HFFc6 (cell line): ENCODE measurements around the gene JCAD. TPM values are rescaled to one million over a fixed set of nuclear protein-coding genes. Genes with fewer than 3 reads are reported as not detected.
A peak's percentile ranks its signal among the peaks of the same experiment; 100 is the strongest.

Source experiments
- DNase-seq: peaks from one replicate; pipeline ENCODE4 v3.0.0-alpha.2; 2018
- H3K27ac Mint-ChIP-seq: 2 replicates; pipeline ENCODE4 v1.8.0; 2020; ENCODE audit warnings: mild to moderate bottlenecking, mixed read lengths
- H3K27me3 Mint-ChIP-seq: 2 replicates; pipeline ENCODE4 v1.8.0; 2021; ENCODE audit warnings: mild to moderate bottlenecking, moderate library complexity, mixed read lengths; ENCODE audit not compliant: insufficient read depth
- H3K36me3 Mint-ChIP-seq: 2 replicates; pipeline ENCODE4 v1.8.0; 2021; ENCODE audit warnings: low read depth, mixed read lengths
- H3K4me1 Mint-ChIP-seq: 2 replicates; pipeline ENCODE4 v1.8.0; 2020; ENCODE audit warnings: low read depth, mixed read lengths
- H3K4me3 Mint-ChIP-seq: 2 replicates; pipeline ENCODE4 v1.8.0; 2020; ENCODE audit warnings: mild to moderate bottlenecking, moderate library complexity, mixed read lengths
- H3K9me3 Mint-ChIP-seq: 2 replicates; pipeline ENCODE4 v1.8.0; 2020; ENCODE audit warnings: mild to moderate bottlenecking, mixed read lengths
- total RNA-seq, 6 experiments: library from RNA; stranded (reverse); fragmentation: NEBNext Ultra II Directional; extraction: Animal tissue kit (Norgen Biotek cat#: 25700); gene quantifications; 2 replicates in 1 of 6; 3 replicates in 5 of 6; pipeline ENCODE4 v1.2.3, GENCODE V29; 2021
- TF ChIP-seq, protein P1 (sequence below): fragments of 200-600 bp; sonication (generic); IDR thresholded peaks from 2 replicates; pipeline ENCODE4 v1.5.0; 2021; ENCODE audit warnings: antibody characterized with exemption, mild to moderate bottlenecking

The JCAD gene
- total RNA-seq, 6 experiments from 2014 or later: 27.7 to 54.4 (median 46.6) TPM

DNA sequence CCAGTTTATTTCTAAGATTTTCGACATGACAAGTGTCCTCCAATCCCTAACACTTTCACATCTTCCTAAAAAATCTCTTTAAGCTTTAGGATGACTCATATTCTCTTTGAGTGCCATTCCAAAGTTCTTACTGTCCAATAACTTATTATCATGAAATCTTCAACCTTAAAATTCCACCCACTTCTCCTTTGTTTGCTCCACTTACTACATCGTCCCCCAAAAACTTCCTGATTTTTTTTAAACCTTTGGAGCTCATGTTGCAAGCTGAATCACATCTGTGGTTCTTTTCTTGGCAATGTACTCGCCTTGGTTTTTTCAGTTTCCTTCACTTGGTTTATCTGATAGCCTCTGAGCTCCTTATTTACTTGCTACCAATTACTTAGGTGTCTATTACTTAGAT is 39.2 kb upstream of the JCAD start:
- peak overlapping the region; percentile 57 for H3K27ac Mint-ChIP-seq
- no peaks in the 10 kb centered on the region for H3K9me3 Mint-ChIP-seq
- peaks cover 22% of the 10 kb centered on the region for H3K4me1 Mint-ChIP-seq
- no peaks in the 10 kb centered on the region for H3K36me3 Mint-ChIP-seq
- peak overlapping the region; percentile 56 for H3K4me3 Mint-ChIP-seq
- peaks cover 16% of the 10 kb centered on the region for H3K27me3 Mint-ChIP-seq
- peak; percentile 92 for DNase-seq
- TF ChIP-seq, protein P1, sequence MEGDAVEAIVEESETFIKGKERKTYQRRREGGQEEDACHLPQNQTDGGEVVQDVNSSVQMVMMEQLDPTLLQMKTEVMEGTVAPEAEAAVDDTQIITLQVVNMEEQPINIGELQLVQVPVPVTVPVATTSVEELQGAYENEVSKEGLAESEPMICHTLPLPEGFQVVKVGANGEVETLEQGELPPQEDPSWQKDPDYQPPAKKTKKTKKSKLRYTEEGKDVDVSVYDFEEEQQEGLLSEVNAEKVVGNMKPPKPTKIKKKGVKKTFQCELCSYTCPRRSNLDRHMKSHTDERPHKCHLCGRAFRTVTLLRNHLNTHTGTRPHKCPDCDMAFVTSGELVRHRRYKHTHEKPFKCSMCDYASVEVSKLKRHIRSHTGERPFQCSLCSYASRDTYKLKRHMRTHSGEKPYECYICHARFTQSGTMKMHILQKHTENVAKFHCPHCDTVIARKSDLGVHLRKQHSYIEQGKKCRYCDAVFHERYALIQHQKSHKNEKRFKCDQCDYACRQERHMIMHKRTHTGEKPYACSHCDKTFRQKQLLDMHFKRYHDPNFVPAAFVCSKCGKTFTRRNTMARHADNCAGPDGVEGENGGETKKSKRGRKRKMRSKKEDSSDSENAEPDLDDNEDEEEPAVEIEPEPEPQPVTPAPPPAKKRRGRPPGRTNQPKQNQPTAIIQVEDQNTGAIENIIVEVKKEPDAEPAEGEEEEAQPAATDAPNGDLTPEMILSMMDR: no peak

- Mint-ChIP-seq H3K4me1 (peaks cover 39% of the 10 kb centered on the region), H3K36me3 (no peaks in the 10 kb centered on the region), H3K9me3 (no peaks in the 10 kb centered on the region), H3K4me3 (no peak overlapping the region), H3K27me3 (peaks cover 13% of the 10 kb centered on the region), H3K27ac (no peak overlapping the region)
- TF ChIP-seq, protein P1: no peak
- no peak for DNase-seq
These were observed 37.2 kb upstream of the JCAD start for GRCh38 chr10:30096564-30096963.

DNA sequence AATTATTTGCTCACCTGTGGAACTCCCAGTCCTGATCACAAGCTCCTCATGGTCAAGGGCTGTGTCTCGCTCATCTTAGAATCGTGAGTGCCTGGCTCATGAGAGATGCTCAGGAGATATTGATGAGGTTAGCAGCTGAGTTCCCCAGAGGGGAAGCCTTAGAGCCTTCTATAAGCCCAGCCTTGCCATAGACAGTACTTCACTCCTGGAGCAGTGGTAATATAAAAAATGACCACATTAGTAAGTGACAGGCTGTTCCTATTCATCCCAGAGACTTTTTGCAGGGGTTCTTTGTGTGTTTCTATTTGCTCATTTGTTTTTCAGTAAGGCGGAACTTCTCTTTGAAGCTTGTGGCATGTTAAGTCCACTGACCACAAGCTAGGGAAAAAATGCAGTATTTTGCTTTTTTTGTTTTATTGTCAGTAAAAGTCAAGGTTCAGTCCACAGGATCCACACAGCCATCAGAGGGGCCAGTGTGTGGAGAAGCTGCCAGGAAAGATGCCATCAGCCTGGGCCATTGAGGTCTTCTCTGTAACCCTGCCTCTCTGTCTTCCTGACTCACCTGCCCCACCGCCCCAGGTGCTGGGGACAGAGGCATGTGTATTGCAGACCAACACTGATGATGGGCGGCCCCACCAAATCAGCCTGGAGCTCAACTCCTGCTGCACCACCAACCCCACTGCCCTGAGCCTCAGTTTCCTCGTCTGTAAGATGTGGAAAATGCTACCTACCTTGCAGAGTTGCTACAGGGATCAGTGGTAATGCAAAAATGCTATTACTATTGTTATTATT is 36.4 kb upstream of the JCAD start:
- H3K9me3 Mint-ChIP-seq: no peaks in the 10 kb centered on the region
- no peaks in the 10 kb centered on the region for H3K36me3 Mint-ChIP-seq
- DNase-seq: no peak
- H3K4me1 Mint-ChIP-seq: peaks cover 39% of the 10 kb centered on the region
- no peak overlapping the region for H3K4me3 Mint-ChIP-seq
- peaks cover 13% of the 10 kb centered on the region for H3K27me3 Mint-ChIP-seq
- H3K27ac Mint-ChIP-seq: no peak overlapping the region
- TF ChIP-seq, protein P1: no peak

GRCh38 chr10:30094601-30095000 is 35.2 kb upstream of the JCAD start:
- H3K27ac Mint-ChIP-seq: no peak overlapping the region
- no peaks in the 10 kb centered on the region for H3K36me3 Mint-ChIP-seq
- no peak overlapping the region for H3K4me3 Mint-ChIP-seq
- H3K4me1 Mint-ChIP-seq: peaks cover 34% of the 10 kb centered on the region
- TF ChIP-seq, protein P1: no peak
- no peaks in the 10 kb centered on the region for H3K9me3 Mint-ChIP-seq
- H3K27me3 Mint-ChIP-seq: peaks cover 10% of the 10 kb centered on the region
- DNase-seq: no peak

DNA sequence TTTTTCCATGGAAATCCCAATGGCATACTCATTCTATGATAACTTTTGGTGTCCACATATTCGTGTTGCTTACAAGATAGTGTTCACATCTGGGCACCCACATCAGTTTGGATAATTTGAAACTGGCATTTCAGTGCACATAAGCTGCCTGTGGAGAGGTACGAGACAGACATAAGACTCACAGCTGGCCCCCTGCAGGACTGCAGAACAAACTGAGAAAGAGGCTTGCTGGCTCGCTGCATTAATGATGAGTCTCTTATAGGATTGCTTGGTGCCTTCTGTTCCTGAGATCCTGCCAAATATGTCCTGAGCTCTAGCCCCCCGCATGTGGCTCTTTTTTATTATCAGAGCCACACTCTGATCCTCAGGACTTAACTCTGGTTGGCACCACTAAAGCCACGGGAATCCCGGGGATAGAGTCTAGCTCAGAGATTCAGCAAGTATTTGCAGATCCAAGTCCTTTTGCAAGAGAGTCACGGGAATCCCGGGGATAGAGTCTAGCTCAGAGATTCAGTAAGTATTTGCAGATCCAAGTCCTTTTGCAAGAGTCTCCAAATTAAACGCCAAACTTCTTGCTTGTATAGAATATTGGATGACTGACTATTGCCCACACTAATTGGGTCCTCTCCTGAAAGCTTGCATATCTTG is 34.0 kb upstream of the JCAD start:
- Mint-ChIP-seq H3K4me1 (peaks cover 22% of the 10 kb centered on the region), H3K36me3 (peaks cover under 1% of the 10 kb centered on the region; the same call in 1 of the 2 replicates), H3K27me3 (peaks cover 10% of the 10 kb centered on the region), H3K4me3 (no peak overlapping the region), H3K27ac (no peak overlapping the region), H3K9me3 (no peaks in the 10 kb centered on the region)
- DNase-seq: no peak
- TF ChIP-seq, protein P1: no peak
